ENCODE results near the gene VPS39.

Gene VPS39

DNA sequence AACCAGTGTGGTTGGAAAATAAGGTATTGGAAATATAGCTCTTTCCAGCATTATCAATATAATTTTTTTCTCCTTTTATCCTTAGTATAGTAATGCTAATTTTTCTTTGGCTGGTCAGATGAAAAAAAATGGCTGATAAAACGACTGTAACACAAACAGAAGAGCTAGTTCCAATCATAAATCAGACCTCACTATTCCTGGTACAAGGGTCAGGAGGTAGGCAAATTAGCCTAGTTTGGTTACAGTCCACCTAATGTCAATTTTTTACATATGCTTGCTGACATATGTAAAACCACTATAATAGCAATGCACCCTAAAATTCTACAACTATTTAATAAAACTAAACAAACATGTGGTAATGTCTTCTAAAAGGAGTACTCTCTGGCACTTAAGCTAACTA lies 19.9 kb upstream of the VPS39 start:
- H3K36me3 ChIP-seq (ENCODE audit: insufficient read depth) = no peaks in the 10 kb centered on the region; the same call in 1 of the 2 replicates
- TF ChIP-seq, protein P1, sequence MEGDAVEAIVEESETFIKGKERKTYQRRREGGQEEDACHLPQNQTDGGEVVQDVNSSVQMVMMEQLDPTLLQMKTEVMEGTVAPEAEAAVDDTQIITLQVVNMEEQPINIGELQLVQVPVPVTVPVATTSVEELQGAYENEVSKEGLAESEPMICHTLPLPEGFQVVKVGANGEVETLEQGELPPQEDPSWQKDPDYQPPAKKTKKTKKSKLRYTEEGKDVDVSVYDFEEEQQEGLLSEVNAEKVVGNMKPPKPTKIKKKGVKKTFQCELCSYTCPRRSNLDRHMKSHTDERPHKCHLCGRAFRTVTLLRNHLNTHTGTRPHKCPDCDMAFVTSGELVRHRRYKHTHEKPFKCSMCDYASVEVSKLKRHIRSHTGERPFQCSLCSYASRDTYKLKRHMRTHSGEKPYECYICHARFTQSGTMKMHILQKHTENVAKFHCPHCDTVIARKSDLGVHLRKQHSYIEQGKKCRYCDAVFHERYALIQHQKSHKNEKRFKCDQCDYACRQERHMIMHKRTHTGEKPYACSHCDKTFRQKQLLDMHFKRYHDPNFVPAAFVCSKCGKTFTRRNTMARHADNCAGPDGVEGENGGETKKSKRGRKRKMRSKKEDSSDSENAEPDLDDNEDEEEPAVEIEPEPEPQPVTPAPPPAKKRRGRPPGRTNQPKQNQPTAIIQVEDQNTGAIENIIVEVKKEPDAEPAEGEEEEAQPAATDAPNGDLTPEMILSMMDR (conservative IDR thresholded peaks at IDR 0.05; ENCODE audit: low read depth, low read length) = no peak
- no peaks in the 10 kb centered on the region for H3K27me3 ChIP-seq (ENCODE audit: insufficient read depth, low read depth)
- H3K9ac ChIP-seq = no peak overlapping the region
- H3K27ac ChIP-seq = no peak overlapping the region
- no peak overlapping the region for H3K4me3 ChIP-seq (IDR thresholded peaks at IDR 0.05; ENCODE audit: insufficient read depth, low read depth, low read length)
- no peaks in the 10 kb centered on the region for H4K20me1 ChIP-seq (ENCODE audit: insufficient read depth)
- no peaks in the 10 kb centered on the region for H3K4me1 ChIP-seq (ENCODE audit: low read depth, poor library complexity, severe bottlenecking)
- no peak overlapping the region for H2AFZ ChIP-seq (ENCODE audit: low read depth)
- no peaks in the 10 kb centered on the region for H3K79me2 ChIP-seq (ENCODE audit: insufficient read depth, low read depth)
- no peak overlapping the region for H3K4me2 ChIP-seq

DNA sequence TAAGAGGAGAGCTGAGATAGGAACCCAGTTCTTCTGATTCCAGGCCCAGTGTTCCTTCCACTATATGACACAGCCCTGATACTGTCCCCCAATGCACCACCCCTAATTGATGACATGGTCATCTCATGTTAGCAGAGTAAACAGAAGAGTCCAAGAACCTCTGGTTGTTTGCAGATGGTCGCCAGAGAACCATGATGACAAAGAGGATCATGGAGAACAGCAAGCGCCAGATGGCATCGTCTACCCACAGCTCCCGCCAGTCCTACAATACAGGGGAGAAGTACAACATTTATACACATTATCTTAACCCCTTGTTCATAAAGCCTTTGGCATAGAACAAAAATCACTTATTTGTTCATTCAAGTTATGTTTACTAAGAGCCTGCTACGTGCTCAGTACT lies 18.5 kb upstream of the VPS39 start:
- Histone ChIP-seq H4K20me1 (ENCODE audit: insufficient read depth) (no peaks in the 10 kb centered on the region), H2AFZ (ENCODE audit: low read depth) (no peak overlapping the region), H3K27ac (no peak overlapping the region), H3K27me3 (ENCODE audit: insufficient read depth, low read depth) (no peaks in the 10 kb centered on the region), H3K4me3 (IDR thresholded peaks at IDR 0.05; ENCODE audit: insufficient read depth, low read depth, low read length) (no peak overlapping the region), H3K79me2 (ENCODE audit: insufficient read depth, low read depth) (no peaks in the 10 kb centered on the region), H3K4me2 (no peak overlapping the region), H3K4me1 (ENCODE audit: low read depth, poor library complexity, severe bottlenecking) (no peaks in the 10 kb centered on the region), H3K9ac (no peak overlapping the region), H3K36me3 (ENCODE audit: insufficient read depth) (no peaks in the 10 kb centered on the region)
- TF ChIP-seq, protein P1 (conservative IDR thresholded peaks at IDR 0.05; ENCODE audit: low read depth, low read length) = no peak

GRCh38 chr15:42220216-42220615 lies 12.1 kb upstream of the VPS39 start:
- no peak overlapping the region for H2AFZ ChIP-seq (ENCODE audit: low read depth)
- H3K27me3 ChIP-seq (ENCODE audit: insufficient read depth, low read depth) = no peaks in the 10 kb centered on the region
- TF ChIP-seq, protein P1 (conservative IDR thresholded peaks at IDR 0.05; ENCODE audit: low read depth, low read length) = no peak
- no peak overlapping the region for H3K27ac ChIP-seq
- no peak overlapping the region for H3K4me2 ChIP-seq
- no peaks in the 10 kb centered on the region for H4K20me1 ChIP-seq (ENCODE audit: insufficient read depth)
- no peak overlapping the region for H3K9ac ChIP-seq
- H3K4me3 ChIP-seq (IDR thresholded peaks at IDR 0.05; ENCODE audit: insufficient read depth, low read depth, low read length) = no peak overlapping the region
- no peaks in the 10 kb centered on the region for H3K4me1 ChIP-seq (ENCODE audit: low read depth, poor library complexity, severe bottlenecking)
- H3K79me2 ChIP-seq (ENCODE audit: insufficient read depth, low read depth) = no peaks in the 10 kb centered on the region
- peaks cover 7% of the 10 kb centered on the region; the same call in 1 of the 2 replicates for H3K36me3 ChIP-seq (ENCODE audit: insufficient read depth)

- Histone ChIP-seq H3K27me3 (ENCODE audit: insufficient read depth, low read depth) (no peaks in the 10 kb centered on the region), H3K36me3 (ENCODE audit: insufficient read depth) (peaks cover 7% of the 10 kb centered on the region; the same call in 1 of the 2 replicates), H3K27ac (no peak overlapping the region), H2AFZ (ENCODE audit: low read depth) (no peak overlapping the region), H4K20me1 (ENCODE audit: insufficient read depth) (no peaks in the 10 kb centered on the region), H3K9ac (no peak overlapping the region), H3K4me3 (IDR thresholded peaks at IDR 0.05; ENCODE audit: insufficient read depth, low read depth, low read length) (no peak overlapping the region), H3K4me2 (no peak overlapping the region), H3K79me2 (ENCODE audit: insufficient read depth, low read depth) (no peaks in the 10 kb centered on the region), H3K4me1 (ENCODE audit: low read depth, poor library complexity, severe bottlenecking) (no peaks in the 10 kb centered on the region)
- TF ChIP-seq, protein P1 (conservative IDR thresholded peaks at IDR 0.05; ENCODE audit: low read depth, low read length) = no peak
Measured at GRCh38 chr15:42218953-42219592, 11.0 kb upstream of the VPS39 start.

Measured in KMS-11 (cell line).